ENCODE data around the gene KSR1. TPM values are rescaled to one million over a fixed set of nuclear protein-coding genes. Genes with fewer than 3 reads are reported as not detected.

Gene KSR1
- total RNA-seq, 2 experiments from 2014 or later, result 19.4 to 25.3 TPM

GRCh38 chr17:27577121-27577761, 121.0 kb downstream of the KSR1 start:
- Mint-ChIP-seq H3K4me1 (ENCODE audit: low read depth) (no peaks in the 10 kb centered on the region), H3K36me3 (ENCODE audit: low read depth) (no peaks in the 10 kb centered on the region), H3K27ac (no peak overlapping the region), H3K4me3 (no peak overlapping the region), H3K9me3 (no peaks in the 10 kb centered on the region), H3K27me3 (no peaks in the 10 kb centered on the region)
- Histone ChIP-seq H3K36me3 (ENCODE audit: insufficient read depth, low read length) (no peaks in the 10 kb centered on the region), H3K9me3 (ENCODE audit: control insufficient read depth in 1 of 2, insufficient read depth in 1 of 2, low read length in 2 of 2) (peaks cover 0 to 3% of the 10 kb centered on the region in 2 experiments), H3K27ac (ENCODE audit: low read depth in 1 of 2, low read length in 2 of 2) (no peak overlapping the region), H3K4me1 (ENCODE audit: insufficient read depth, low read length) (peaks cover 6% of the 10 kb centered on the region), H3K4me3 (ENCODE audit: low read length) (no peak overlapping the region), H3K27me3 (ENCODE audit: control insufficient read depth in 1 of 2, insufficient read depth in 2 of 2, low read length in 2 of 2) (no peaks in the 10 kb centered on the region)
- POLR2A ChIA-PET, result no interaction called here
- intact Hi-C loops (cut with DNase I, micrococcal nuclease), result no loop called here
- no peak for ATAC-seq (ENCODE audit: poor library complexity)
- DNase-seq, result no peak
- no peak for TF ChIP-seq CTCF (IDR thresholded peaks at IDR 0.05)
- CTCF ChIA-PET, result no interaction called here

GRCh38 chr17:27577884-27578717, 121.9 kb downstream of the KSR1 start:
- no peak for TF ChIP-seq CTCF (IDR thresholded peaks at IDR 0.05)
- no peak overlapping the region for H3K4me3 ChIP-seq (ENCODE audit: low read length)
- ChIA-PET CTCF (no interaction called here), POLR2A (no interaction called here)
- no peak overlapping the region for H3K27ac ChIP-seq (ENCODE audit: low read depth in 1 of 2, low read length in 2 of 2)
- no peaks in the 10 kb centered on the region for H3K27me3 Mint-ChIP-seq
- H3K9me3 Mint-ChIP-seq, result no peaks in the 10 kb centered on the region
- H3K9me3 ChIP-seq (ENCODE audit: control insufficient read depth in 1 of 2, insufficient read depth in 1 of 2, low read length in 2 of 2), result peaks cover 0 to 3% of the 10 kb centered on the region in 2 experiments
- DNase-seq (no peak), ATAC-seq (ENCODE audit: poor library complexity) (no peak)
- no peaks in the 10 kb centered on the region for H3K36me3 ChIP-seq (ENCODE audit: insufficient read depth, low read length)
- H3K4me1 ChIP-seq (ENCODE audit: insufficient read depth, low read length), result peaks cover 6% of the 10 kb centered on the region
- no peaks in the 10 kb centered on the region for H3K27me3 ChIP-seq (ENCODE audit: control insufficient read depth in 1 of 2, insufficient read depth in 2 of 2, low read length in 2 of 2)
- no peak overlapping the region for H3K27ac Mint-ChIP-seq
- intact Hi-C loops (cut with DNase I, micrococcal nuclease), result no loop called here
- H3K4me3 Mint-ChIP-seq, result no peak overlapping the region
- no peaks in the 10 kb centered on the region for H3K4me1 Mint-ChIP-seq (ENCODE audit: low read depth)
- H3K36me3 Mint-ChIP-seq (ENCODE audit: low read depth), result peaks cover 2% of the 10 kb centered on the region

- Histone ChIP-seq H3K36me3 (ENCODE audit: insufficient read depth, low read length) (no peaks in the 10 kb centered on the region), H3K9me3 (ENCODE audit: control insufficient read depth in 1 of 2, insufficient read depth in 1 of 2, low read length in 2 of 2) (peaks cover 0 to 3% of the 10 kb centered on the region in 2 experiments), H3K27ac (ENCODE audit: low read depth in 1 of 2, low read length in 2 of 2) (no peak overlapping the region), H3K27me3 (ENCODE audit: control insufficient read depth in 1 of 2, insufficient read depth in 2 of 2, low read length in 2 of 2) (no peaks in the 10 kb centered on the region), H3K4me3 (ENCODE audit: low read length) (no peak overlapping the region), H3K4me1 (ENCODE audit: insufficient read depth, low read length) (peaks cover 6% of the 10 kb centered on the region)
- intact Hi-C loops (cut with DNase I, micrococcal nuclease), result no loop called here
- ATAC-seq (ENCODE audit: poor library complexity), result no peak
- no peaks in the 10 kb centered on the region for H3K9me3 Mint-ChIP-seq
- no peak for TF ChIP-seq CTCF (IDR thresholded peaks at IDR 0.05)
- H3K27me3 Mint-ChIP-seq, result no peaks in the 10 kb centered on the region
- no peak overlapping the region for H3K27ac Mint-ChIP-seq
- no peaks in the 10 kb centered on the region for H3K4me1 Mint-ChIP-seq (ENCODE audit: low read depth)
- CTCF ChIA-PET, result no interaction called here
- POLR2A ChIA-PET, result interaction anchor here (0.8 kb wide), 1 partner anchor 15 kb away, joined by 3 read pairs; no protein-coding TSS in a partner anchor
- peak in 2 of 14 experiments; percentile 3 to 17 for DNase-seq
- peaks cover 6% of the 10 kb centered on the region for H3K36me3 Mint-ChIP-seq (ENCODE audit: low read depth)
- no peak overlapping the region for H3K4me3 Mint-ChIP-seq
Observed at GRCh38 chr17:27578718-27579085, 122.5 kb downstream of the KSR1 start.
